ENCODE results near the gene SFSWAP.
A peak's percentile ranks its signal among the peaks of the same experiment; 100 is the strongest.
"Not testable (repeated sequence)": the region's sequence is repeated elsewhere in the genome, so short reads cannot be mapped to it uniquely, and the experiment has no call there.

SFSWAP gene

DNA sequence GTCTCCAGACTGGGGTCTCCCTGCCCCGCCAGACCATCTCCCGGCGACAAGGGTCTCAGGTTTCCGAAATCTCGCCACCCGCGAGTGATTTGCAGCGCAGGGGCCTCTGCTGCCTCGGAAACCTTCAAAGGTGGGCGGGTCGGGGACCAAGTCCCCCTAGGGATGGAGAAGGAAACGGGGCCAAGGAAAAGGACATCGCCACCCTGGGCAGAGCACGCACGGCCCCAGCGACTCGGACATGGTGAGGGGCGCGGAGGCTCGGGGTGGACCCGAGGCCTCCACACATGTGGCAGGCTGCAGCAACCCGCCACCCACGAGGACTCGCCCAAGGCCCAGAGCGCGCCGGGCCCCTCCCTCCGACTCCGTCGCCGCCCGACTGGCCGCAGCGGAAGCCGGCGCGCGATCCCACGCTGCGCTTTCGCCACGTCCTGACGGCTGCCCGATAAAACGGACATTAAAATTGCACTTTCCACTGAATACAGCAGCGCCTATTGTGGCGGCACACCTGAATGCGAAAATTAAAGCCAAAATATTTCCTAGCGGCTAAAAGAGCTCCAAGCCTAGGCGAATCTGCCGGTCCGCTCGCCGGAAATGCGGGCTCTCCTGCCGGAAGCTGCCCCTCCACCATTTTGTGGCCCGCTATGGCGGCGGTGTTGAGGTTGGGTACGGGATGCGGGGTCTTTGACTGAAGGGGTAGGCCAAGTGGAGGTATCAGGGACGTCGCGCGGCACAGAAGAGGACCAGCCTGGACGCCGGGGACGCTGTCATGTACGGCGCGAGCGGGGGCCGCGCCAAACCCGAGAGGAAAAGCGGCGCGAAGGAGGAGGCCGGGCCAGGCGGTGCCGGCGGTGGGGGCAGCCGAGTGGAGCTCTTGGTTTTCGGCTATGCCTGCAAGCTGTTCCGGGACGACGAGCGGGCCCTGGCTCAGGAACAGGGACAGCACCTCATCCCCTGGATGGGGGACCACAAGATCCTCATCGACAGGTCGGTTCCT is at the start of gene SFSWAP:
Gene SFSWAP, plus strand, starts transcription at position 627 of the 994 bp plus-strand sequence. Its CDS starts 140 bp downstream, at position 767.
- DNase-seq (ENCODE audit: low spot score): peak; percentile 62

DNA sequence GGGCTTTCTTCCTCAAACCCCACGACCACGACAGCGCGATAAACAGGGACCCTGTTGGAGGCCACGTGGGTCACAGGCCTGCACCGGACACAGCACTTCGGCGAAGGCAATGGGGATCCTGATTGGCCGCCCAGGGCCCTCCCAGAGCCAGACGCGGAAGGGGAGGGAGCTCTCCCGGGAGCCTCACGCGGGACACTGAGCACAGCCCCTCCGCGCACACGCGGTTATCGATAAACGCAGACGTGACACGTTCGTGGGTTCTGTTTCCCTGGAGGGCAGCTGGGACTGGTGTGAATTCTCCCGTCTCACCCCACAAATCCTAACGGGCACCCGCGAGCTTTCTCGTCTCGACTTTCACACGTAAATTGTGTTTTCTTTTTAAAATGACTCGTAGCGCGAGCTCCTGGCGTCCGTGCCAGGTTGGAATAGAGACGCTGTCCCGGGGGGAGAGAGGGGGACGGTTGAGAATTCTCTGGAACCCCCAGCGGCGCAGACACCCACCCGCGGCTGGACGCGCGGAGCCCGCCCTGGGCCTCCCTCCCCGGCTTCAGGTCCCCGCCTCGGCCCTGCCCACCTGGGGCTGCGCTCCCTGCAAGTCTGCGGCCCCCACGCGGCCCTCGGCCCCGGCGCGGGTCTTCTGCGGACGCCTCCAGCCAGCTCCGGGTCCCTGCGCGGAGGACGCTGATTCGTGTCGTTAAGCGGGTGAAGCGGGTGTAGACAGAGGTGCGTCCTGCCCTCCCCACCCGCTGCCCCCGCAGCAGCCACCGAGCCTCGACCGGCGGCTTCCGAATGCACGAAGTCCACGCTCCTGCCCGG is 49.5 kb upstream of the SFSWAP start:
- DNase-seq (ENCODE audit: low spot score): not testable (repeated sequence)

DNA sequence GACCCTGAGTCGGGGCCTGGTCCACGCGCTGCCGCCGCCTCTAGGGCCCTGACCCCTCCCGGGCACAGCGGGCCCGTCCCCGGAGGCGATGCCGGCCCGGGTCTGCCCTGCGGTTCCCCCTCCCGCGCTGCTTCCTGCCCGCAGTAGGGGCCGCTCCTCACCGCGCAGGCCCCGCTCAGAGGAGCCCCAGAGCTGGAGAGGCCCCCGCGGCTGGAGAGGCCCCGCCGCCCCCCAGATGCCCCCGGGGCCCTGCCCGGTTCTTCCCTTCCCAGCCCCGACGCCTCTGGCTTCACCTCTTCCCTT is 49.0 kb upstream of the SFSWAP start:
- DNase-seq (ENCODE audit: low spot score): not testable (repeated sequence)

DNA sequence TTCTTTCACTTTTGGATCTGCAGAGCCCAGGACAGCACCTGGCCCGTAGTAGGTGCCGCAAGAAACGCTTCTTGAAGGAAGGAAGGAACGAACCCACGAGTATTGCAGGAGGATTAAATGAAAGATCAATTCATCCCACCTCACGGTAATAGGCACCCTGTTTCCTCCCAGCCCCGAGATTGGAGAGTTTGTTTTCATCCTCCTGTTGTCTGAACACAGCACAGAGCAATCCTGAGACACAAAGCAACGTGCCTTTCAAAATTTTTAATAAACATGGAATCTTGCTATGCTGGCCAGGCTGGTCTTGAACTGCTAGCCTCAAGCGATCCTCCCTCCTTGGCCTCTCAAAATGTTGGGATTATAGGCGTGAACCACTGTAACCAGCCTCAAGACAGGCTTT is 48.5 kb upstream of the SFSWAP start:
- not testable (repeated sequence) for DNase-seq (ENCODE audit: low spot score)

DNA sequence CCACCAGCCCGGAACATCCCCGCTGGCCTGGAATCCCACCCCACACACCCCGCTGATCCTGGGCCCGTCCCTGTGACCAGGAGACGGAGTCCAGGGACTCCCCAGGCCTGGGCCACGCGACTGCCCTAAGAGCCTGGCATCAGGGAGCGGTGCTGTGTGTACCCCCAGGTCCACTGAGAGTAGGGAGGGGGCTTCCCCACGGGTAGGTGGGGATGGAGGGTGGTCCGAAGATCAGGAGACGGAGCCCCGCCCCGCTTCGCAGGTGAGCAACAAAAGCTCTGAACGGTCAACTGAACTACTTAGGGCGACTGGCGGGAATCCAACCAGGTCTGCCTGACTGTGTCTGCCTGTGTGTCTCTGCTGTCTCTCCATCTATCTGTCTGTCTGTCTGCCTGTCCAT is 45.2 kb upstream of the SFSWAP start:
- not testable (repeated sequence) for DNase-seq (ENCODE audit: low spot score)

DNA sequence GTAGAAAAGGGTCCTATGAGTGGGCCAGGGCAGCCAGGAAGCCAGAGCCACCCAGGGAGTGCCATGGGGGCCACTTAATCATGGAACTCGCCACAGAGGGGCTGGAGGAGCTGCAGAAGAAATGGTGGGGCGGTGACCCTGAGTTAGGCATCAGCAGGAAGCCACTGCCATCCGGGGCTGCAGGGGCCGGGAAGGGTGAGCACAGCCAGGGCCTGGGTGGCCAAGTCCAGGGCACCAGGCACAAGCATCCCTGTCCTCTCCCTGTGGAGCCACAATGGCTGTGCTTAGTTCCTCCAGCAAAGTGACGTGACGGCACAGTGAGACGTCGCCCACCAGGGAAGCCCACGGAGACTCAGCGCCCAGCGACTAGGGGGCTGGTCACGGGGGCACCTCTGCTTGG is 44.4 kb upstream of the SFSWAP start:
- not testable (repeated sequence) for DNase-seq (ENCODE audit: low spot score)

DNA sequence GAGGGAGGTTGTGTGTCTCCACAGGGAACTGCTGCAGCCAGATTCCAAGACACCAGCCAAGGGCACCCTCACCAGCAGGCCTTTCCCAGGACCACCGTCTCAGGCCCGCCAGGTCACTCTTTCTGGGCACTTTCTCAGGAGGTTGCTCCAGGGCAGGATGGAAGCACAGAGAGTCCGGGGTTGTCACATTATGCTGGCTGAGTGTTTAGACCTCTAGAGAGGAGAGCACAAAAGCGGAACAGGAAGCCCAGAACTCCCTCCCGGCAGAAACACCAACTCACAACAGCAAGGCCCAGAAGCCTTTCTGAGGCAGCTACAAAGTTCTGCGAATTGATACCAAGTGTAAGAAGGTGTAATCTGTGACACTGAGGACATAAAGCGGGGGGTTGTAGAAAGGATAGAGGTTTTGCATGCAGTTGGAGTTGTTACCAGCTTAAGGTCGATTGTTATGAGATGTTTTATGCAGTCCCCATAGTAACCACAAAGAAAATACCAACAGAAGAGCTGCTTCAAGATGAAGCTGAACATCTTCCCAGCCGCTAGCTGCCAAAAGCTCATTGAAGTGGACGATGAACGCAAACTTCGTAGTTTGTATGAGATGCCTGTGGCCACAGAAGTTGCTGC is 43.8 kb upstream of the SFSWAP start:
- DNase-seq (ENCODE audit: low spot score): not testable (repeated sequence)

DNA sequence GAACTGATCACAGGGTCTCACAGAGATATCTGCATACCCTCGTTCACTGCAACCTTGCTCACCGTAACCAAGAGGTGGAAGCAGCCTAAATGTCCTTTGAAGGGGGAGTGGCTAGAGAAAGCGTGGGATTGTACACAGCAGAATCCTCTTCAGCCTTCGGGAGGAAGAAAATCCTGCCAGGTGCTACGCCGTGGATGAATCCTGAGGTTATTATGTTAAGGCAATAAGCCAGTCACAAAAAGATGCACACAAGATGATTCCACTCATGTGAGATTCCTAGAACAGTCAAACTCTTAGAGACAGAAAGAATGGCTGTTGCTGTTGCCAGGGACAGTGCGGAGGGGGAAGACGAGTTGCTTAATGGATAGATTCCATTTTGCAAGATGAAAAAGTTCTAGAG is 39.6 kb upstream of the SFSWAP start:
- DNase-seq (ENCODE audit: low spot score): no peak

DNA sequence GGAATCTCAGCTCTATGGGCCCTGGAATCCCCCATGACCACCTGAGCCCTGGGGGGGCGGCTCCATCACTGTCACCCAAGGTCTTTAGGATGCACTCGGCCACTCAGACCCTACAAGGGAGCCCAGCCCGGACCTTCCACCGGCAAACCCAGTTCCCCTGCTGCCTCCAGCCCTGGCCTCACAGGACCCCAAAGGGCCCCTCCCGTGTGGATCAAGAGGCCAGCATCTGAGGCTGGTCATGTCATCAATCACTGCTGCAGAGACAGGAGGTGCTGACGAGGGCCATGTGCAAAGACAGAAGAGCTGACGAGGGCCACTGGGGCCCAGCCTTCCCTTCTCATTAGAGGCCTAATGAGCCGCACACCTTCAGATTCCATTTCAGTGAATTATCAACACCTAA is 39.0 kb upstream of the SFSWAP start:
- DNase-seq (ENCODE audit: low spot score): no peak

DNA sequence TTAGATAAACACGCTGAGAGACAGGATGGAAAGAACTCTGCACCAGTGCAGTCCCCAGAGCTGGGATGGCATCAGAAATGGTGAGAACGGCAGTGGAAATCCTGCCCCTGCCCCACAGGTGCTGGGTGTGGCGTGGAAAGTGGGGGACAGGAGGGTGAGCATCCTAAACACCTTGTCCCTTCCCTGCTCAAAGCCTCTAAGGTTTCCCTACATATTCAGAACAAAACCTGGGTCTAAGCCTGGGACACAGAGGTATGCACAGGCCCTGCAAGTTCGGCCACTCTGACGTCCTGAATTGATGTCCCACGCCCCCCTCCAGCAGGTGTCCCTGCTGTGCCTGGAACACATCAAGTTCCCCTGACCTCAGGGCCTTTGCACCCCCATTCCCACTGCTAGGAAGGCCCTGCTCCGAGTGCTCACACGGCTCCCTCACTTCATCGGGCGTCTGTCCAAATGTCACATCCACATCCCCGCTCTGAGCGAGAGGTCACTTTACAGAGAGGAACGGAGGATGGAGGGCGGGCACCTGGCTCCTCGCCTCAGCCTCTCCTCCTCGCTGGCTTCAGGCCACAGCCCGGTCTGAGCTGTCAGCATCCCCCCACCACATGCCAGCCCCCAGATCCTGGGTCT is 38.5 kb upstream of the SFSWAP start:
- DNase-seq (ENCODE audit: low spot score): no peak

DNA sequence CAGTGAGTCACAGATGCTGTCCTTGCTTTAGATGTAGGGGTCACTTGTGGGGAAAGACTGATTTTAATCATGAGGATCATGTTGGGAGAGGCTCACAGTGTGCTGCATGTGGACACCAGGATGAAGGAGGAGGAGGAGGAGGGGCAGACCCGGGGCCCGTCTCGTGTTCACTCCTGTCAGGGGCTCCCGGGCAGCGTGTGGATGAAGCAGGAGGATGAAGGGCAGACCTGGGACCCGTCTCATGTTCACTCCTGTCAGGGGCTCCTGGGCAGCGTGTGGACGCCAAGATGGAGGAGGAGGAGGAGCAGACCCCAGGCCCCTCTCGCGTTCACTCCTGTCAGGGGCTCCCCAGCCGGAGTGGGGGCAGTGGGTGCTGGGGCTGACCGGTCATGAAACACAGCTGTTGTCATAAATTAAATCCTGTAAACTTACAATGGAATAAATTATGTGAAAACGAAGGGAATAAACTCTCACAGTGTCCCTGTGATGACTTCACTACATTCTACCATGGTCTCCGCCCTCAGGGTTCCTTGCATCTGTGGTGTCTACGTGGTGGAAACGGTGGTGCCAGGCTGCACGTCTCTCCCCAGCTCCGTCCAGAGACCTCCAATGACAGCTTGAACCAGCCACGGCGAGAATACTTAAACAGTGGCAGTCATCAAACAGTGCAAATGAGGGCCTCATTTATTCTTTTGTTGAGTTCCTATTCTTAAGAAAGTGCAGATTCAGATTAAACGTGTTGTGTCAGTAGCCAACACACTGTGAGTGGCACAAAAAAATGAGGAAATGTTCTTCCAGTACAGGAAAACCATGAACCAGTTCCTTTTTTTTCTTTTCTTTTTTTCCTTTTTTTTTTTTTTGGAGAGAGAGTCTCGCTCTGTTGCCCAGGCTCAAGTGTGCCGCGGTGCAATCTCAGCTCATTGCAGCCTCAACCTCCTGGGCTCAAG is 37.7 kb upstream of the SFSWAP start:
- DNase-seq (ENCODE audit: low spot score): no peak

DNA sequence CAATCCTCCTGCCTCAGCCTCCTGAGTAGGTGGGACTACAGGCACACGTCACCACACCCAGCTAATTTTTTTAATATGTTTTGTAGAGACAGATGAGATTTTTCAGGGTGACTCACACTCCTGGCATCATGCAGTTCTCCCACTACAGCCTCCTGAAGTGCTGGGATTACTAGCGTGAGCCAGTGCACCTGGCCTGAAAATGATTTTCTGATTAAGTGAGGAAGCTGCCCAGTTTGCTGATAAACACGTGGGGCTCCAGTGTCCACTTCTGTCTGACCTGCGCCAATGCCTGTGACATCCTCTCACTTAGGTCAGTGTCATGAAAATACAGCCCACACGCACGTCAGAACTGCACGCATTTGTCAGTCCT is 37.0 kb upstream of the SFSWAP start:
- no peak for DNase-seq (ENCODE audit: low spot score)

DNA sequence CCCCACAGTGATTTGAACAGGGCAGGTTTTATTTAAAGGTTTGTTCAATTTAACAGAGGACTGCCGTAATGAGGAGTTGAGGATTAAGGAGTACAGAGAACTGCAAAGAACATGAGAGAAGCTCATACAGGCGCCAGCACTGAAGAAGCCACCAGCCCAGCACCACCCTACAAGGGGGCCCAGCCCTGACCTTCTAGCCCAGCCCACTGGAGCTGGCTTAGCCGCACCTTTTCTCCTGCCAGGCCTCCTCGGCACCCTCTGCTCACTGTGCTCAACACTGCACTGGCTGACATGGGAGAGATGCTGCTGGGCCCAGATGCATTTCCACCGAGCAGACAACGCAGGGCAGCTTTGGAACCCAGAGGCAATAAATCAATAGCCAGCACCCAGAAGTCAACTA is 36.5 kb upstream of the SFSWAP start:
- DNase-seq (ENCODE audit: low spot score): no peak

DNA sequence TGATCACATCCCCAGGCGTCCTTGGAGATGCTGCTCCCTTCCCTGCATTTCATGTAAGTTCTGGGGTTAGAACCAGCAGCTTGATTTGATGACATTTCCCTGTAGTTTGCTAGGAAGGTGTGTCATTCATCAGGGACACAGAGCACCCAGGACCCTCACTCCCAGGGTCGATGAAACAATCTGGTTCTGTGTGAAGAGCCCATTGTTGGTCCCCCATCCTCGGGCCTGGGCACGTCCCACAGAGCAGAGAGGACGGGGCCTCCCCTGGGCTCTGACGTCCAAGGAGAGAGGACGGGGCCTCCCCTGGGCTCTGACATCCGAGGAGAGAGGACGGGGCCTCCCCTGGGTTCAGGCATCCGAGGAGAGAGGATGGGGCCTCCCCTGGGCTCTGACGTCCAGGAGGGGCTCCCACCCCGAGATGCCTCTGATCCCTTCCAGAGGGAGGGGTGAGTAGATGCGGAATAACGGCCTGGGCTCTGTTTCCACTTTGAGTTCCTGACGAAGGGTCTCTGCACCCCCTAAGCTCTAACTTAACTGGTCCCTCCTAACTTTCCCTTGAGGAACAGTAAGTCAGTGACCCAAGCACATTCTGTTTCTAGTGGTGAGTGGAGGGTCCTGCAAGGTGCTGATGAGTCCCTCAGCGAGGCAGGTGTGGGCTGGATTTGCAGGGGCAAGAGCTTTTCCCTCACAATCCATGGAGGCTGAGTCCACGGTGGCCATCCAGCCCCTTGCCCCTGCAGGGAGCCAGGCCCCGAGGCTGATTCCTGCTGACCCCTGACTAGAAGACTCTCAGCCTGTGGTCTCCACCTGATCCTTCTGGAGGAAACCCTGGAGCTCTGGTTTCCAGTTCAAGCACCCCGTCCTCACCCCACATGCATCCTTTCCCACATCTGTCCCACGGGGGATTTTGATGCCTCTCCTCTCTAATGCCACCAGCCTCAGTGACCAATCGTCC is 35.5 kb upstream of the SFSWAP start:
- no peak for DNase-seq (ENCODE audit: low spot score)

DNA sequence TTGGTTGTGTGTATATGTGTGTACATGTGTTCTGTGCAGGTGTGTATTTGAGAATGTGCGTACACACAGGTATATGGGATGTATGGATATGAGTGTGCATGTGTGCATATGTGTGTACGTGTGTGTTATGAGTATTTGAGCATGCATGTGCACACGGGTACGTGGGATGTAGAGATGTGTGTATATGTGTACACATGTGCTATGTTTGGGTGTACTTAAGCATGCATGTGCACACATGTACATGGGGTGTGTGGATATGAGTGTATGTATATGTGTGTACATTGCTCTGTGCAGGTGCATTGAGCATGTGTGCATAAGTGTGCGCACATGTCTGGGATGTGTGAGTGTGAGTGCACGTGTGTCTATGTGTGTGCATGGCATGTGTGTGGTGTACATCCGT is 34.3 kb upstream of the SFSWAP start:
- DNase-seq (ENCODE audit: low spot score): no peak

DNA sequence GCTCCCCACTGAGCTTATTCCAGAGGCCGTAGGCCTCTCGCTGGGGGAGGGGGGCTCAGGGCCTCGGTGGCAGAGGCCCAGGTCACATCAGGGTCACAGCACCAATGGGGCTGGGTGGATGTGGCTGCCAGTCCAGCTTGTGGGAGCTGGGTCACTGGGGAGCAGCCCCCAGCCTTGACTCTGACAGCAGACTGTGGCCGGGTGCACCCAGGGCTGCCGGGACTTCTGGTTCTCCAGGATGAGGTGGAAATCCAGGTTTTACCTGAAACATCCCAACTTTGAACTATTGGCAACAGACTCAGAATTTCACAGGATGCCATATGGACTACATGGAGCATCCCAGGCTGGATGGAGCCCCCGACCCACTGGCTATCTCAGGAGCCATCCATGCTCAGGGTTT is 33.8 kb upstream of the SFSWAP start:
- not testable (repeated sequence) for DNase-seq (ENCODE audit: low spot score)

DNA sequence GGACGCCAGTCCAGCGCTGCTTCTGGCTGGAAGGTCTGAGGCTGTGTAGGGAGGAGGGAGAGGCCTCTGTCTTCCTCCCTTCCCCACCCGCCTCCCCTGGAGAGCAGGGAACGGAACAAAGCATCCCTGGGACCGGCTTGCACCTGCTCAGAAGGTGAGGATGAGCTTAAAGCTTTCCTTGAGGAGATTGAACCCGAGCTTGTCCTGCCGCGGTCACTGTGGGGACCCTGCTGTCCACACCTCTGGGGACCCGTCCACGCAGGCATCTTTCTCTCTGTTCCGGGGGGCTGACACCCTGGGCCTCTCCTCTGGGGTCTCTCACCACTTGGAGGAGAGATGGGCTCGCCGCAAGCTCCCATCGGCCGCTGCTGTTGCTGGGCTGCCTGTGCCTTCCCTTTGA is 33.2 kb upstream of the SFSWAP start:
- DNase-seq (ENCODE audit: low spot score): no peak

DNA sequence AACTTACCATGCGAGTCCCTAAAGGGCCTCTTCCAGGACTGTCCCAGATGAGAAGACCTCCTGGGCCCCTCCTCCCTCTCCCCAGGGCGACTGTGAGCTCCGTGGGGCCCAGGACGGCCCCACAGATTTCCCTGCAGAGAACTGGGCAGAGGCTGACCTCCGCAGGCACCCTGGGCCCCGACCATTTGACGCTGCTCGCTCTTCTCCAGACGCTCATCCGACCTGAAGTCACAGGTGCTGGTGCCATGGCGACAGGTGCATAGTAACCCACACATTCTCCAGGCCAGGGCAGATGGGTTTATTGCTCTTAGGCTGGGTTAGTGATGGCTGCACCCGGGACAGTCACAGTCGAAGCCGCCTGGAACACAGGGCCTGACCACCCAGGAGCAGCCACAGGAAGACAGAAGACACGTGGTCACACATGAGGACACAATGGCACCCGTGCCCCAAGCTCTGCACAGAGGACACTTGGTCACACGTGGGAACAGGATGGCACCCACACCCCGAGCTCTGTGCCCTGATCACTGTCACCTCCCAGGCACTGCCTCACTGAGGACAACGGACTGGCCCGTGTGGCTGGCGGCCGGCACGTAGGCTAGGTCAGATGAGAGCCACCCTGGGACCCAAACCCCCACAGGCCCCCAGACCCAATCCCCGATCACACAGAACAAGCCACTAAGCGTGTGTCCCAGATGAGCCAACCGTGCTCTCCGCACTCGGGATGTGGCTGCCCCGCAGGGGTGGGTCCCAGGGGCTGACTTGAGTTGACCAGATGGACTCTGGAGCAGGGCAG is 32.3 kb upstream of the SFSWAP start:
- not testable (repeated sequence) for DNase-seq (ENCODE audit: low spot score)

DNA sequence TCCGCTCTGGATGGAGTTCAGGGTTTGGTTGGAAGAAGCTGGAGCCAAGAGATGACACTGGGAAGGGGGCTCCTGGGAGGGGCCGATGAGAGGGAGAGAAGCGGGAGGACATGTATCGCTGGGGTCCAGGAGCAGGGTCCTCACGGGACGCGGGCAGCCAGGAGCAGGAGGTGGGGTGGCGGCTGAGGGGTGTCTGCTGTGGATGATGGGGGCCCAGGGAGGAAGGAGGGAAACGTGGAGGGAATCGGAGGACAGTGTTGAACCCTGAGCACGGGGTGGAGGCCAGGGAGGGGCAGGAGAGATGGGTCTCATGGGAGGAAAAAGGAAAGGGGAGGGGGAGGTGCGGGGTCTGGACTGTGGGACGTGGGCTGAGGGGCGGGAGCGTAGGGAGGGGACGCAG is 31.7 kb upstream of the SFSWAP start:
- not testable (repeated sequence) for DNase-seq (ENCODE audit: low spot score)

All from HuH-7.5 (cell line).